Gastroesophageal sphincter (tissue), 3 donors: ENCODE measurements around the gene RELCH.

ENCODE experiments used
- CTCF ChIP-seq, 4 experiments: fragments of 200-600 bp in 2 of 4; fragments of 450-650 bp in 2 of 4; sonication (generic) in 1 of 4; IDR thresholded peaks; one replicate each; pipeline ENCODE4 v1.5.1; 2017 to 2019; ENCODE audit warnings: antibody characterized with exemption in 4 of 4, mild to moderate bottlenecking in 2 of 4, moderate library complexity in 2 of 4
- POLR2A ChIP-seq, 2 donors: fragments of 450-650 bp; IDR thresholded peaks; one replicate each; pipeline ENCODE4 v1.6.1; 2017; ENCODE audit warnings: antibody characterized with exemption in 2 of 2, mild to moderate bottlenecking in 2 of 2, moderate library complexity in 1 of 2
- POLR2AphosphoS5 ChIP-seq: sonication (generic); formaldehyde crosslinking; IDR thresholded peaks from one replicate; pipeline ENCODE4 v1.6.1; 2017; ENCODE audit warnings: antibody characterized with exemption

- TF ChIP-seq POLR2A (IDR thresholded peaks at IDR 0.05) (no peak), CTCF (IDR thresholded peaks at IDR 0.05) (no peak), POLR2AphosphoS5 (no peak)
Observed at GRCh38 chr18:62285281-62285680, 98.2 kb downstream of the RELCH start.
